ENCODE data around the gene FMN1.

The FMN1 gene

DNA sequence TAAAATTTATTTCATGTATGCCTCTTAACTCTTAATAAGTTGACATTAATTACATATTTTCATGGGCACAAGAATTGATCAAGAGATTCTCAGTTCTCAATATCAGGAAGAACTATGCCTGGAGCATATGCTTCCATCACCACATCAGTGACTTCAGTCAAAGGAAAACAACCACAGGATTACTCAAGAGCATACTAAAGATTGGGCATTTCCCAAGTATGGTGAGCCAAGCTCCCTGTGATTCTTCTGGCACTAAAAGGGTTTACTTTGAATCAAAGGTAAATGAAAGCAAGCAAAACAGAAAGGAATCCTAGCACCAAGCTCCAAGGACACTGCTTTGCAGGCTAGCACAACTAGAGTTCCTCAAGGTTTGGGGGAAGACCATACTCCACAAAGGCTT, 44.6 kb downstream of the FMN1 start:
- no peak for DNase-seq (ENCODE audit: extremely low read depth, low read depth)
- H3K4me3 ChIP-seq (replicated peaks; ENCODE audit: low read depth, low read length), result no peak overlapping the region
- TF ChIP-seq, protein P1, sequence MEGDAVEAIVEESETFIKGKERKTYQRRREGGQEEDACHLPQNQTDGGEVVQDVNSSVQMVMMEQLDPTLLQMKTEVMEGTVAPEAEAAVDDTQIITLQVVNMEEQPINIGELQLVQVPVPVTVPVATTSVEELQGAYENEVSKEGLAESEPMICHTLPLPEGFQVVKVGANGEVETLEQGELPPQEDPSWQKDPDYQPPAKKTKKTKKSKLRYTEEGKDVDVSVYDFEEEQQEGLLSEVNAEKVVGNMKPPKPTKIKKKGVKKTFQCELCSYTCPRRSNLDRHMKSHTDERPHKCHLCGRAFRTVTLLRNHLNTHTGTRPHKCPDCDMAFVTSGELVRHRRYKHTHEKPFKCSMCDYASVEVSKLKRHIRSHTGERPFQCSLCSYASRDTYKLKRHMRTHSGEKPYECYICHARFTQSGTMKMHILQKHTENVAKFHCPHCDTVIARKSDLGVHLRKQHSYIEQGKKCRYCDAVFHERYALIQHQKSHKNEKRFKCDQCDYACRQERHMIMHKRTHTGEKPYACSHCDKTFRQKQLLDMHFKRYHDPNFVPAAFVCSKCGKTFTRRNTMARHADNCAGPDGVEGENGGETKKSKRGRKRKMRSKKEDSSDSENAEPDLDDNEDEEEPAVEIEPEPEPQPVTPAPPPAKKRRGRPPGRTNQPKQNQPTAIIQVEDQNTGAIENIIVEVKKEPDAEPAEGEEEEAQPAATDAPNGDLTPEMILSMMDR (IDR thresholded peaks at IDR 0.05; ENCODE audit: low read depth, low read length, missing control alignments), result no peak

DNA sequence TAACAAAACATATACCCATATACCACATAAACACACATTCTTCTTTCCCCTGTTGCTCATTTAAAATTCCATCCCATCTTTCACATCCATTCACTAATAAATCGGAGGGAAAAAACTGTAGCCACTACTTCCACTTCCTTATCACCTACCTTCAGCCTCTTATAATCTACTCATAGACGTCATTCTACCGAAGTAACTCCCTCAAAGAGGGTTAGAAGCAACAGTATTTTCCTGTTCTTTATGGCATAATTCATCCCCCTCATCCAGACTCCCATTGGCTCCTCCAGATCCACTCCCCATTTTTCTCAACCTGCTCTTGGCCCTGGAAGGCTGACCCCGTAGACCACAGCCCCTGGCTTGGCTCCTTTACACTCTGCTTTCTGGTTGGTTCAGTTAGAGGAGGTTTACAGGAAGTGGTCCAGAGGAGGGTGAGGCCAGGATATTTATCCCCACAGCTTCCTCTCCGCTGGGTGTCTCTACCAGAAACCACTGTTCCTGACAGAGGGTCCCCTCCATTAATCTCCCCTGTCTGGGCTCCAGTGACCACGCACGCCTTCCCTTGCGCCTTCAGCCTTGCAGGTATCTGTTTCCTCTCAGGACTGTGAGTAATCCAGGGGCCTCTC, 46.3 kb downstream of the FMN1 start:
- H3K4me3 ChIP-seq (replicated peaks; ENCODE audit: low read depth, low read length), result no peak overlapping the region
- DNase-seq (ENCODE audit: extremely low read depth, low read depth), result no peak

DNA sequence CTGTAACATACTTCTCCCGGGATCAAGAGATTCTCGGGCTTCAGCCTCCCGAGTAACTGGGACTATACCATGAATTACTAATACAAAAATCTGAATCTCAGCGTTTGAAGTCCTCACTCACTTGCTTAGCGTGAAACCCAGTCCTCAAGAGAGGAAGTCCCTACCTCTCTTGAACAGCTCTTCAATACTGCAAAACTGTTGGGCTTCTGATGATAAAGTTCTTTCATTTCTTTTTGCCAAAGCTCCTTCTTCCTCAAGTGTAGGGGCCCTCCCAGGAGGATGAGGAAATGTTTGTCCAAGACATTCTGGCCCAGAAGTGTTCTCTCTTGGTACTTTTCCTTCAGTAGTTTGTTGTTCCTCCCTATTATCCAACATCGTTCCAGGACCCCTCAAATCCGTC, 48.5 kb downstream of the FMN1 start:
- DNase-seq (ENCODE audit: extremely low read depth, low read depth), result no peak
- H3K4me3 ChIP-seq (replicated peaks; ENCODE audit: low read depth, low read length), result no peak overlapping the region
- TF ChIP-seq, protein P1 (IDR thresholded peaks at IDR 0.05; ENCODE audit: low read depth, low read length, missing control alignments), result no peak

More for the DNA sequence above, 46.3 kb downstream of the FMN1 start:
- TF ChIP-seq, protein P1 (IDR thresholded peaks at IDR 0.05; ENCODE audit: low read depth, low read length, missing control alignments), result no peak

DNA sequence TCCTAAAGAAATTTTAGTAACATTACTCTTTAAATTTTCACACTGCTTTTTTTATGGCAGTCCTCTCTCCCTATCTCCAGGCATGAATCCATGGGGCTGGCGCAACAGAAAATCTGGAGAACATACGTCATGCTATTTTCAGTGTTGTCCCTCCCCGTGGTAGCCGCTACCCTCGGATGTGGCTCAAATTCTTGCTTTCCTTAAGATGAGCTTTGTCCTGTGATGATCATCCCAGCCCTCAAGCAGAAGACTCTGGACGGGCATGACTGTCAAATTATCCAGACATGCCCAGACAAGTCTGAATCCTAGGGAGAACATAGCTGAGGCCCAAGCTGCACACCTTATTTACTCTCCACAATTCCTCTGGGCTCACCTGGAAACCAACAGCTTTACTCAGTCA, 49.1 kb downstream of the FMN1 start:
- no peak overlapping the region for H3K4me3 ChIP-seq (replicated peaks; ENCODE audit: low read depth, low read length)
- DNase-seq (ENCODE audit: extremely low read depth, low read depth), result no peak
- TF ChIP-seq, protein P1 (IDR thresholded peaks at IDR 0.05; ENCODE audit: low read depth, low read length, missing control alignments), result no peak

DNA sequence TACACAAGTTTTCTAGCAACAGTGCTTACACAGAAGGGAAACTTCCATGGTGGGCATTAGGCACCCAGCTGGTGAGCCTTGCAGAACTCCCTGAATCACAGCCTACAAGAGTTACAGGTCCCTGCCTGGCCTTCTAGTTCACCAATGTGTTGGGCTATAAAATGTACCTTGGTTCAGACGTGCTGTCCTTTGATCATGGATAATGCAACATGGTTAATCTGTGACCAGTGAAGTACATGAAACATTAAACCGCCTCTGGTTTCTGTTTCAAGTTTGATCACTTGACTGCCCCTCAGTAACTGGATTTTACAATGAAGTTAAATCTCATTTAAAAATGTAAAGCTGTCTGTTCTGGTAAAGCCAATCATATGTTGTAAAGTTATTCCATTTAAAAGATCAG, 51.8 kb downstream of the FMN1 start:
- TF ChIP-seq, protein P1 (IDR thresholded peaks at IDR 0.05; ENCODE audit: low read depth, low read length, missing control alignments), result no peak

DNA sequence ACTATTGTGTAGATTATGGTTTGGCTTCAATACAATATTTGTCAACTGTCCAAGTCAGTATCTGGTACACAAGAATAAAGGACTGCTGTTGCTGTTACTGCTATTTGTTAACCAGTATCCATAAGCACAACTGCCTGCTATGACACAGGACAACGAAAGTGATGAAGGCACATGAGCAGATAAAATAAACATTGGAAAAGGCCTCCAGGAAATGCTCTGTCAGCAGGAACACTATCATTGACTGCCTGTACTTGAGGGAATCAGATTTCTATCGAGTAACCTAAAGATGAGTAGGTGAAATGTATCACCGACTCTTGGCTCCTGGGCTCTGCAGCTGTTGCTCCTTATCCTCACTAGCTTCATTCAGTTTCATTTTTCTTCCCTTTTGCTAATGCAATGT, 56.5 kb downstream of the FMN1 start:
- DNase-seq (ENCODE audit: extremely low read depth, low read depth), result no peak
- TF ChIP-seq, protein P1 (IDR thresholded peaks at IDR 0.05; ENCODE audit: low read depth, low read length, missing control alignments), result no peak
- no peak overlapping the region for H3K4me3 ChIP-seq (replicated peaks; ENCODE audit: low read depth, low read length)

More for the DNA sequence above, 51.8 kb downstream of the FMN1 start:
- H3K4me3 ChIP-seq (replicated peaks; ENCODE audit: low read depth, low read length), result no peak overlapping the region
- DNase-seq (ENCODE audit: extremely low read depth, low read depth), result no peak

DNA sequence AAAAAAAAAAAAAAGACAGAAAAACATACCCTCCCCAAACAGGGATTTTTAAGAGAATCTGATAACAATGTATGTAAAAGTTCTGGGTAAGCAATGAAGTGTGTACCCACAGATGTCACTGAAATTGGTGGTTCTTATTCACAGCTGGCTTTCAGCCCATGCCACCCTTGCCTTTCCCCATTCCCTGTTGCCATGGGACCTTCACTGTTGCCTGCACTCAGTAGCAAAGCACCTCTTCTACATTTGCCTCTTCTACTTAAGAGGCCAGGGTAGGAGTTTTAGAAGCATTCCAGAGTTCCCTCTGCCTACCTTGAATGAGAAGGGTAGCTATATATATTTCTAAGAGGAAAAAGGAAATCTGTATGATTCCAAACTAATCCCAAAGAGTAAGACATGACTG, 57.4 kb downstream of the FMN1 start:
- TF ChIP-seq, protein P1 (IDR thresholded peaks at IDR 0.05; ENCODE audit: low read depth, low read length, missing control alignments), result no peak

More for the DNA sequence above, 57.4 kb downstream of the FMN1 start:
- no peak for DNase-seq (ENCODE audit: extremely low read depth, low read depth)
- H3K4me3 ChIP-seq (replicated peaks; ENCODE audit: low read depth, low read length), result no peak overlapping the region
